Astrocyte (in vitro differentiated cells and primary cell): ENCODE results near the gene CLDN18. TPM values are rescaled to one million over a fixed set of nuclear protein-coding genes. Genes with fewer than 3 reads are reported as not detected.

Experiments
- DNase-seq: peaks from one replicate; pipeline ENCODE4 v3.0.0-alpha.2; 2010; ENCODE audit warnings: low read depth
- FAIRE-seq: peaks from 2 replicates; lab custom pipeline; 2011; peaks lifted over from hg19 to GRCh38; lab: Jason Lieb, UNC
- H2AFZ ChIP-seq: 2 replicates; pipeline ENCODE4 v1.6.0; 2012; ENCODE audit warnings: low read depth, low read length, inconsistent platforms
- H3K27ac ChIP-seq: 2 replicates; pipeline ENCODE4 v1.5.1; 2011; ENCODE audit warnings: low read depth, low read length, inconsistent platforms
- H3K27me3 ChIP-seq: 2 replicates; pipeline ENCODE4 v1.6.0; 2011; ENCODE audit warnings: low read length, inconsistent platforms; ENCODE audit not compliant: insufficient read depth
- H3K36me3 ChIP-seq: 2 replicates; pipeline ENCODE4 v1.5.1; 2011; ENCODE audit warnings: low read length, inconsistent platforms; ENCODE audit not compliant: insufficient read depth
- H3K4me1 ChIP-seq: 2 replicates; pipeline ENCODE4 v1.5.1; 2011; ENCODE audit warnings: low read length, inconsistent platforms; ENCODE audit not compliant: insufficient read depth
- H3K4me2 ChIP-seq: 2 replicates; pipeline ENCODE4 v1.6.0; 2012; ENCODE audit warnings: low read length, inconsistent platforms
- H3K4me3 ChIP-seq: 2 replicates; pipeline ENCODE4 v1.5.1; 2011; ENCODE audit warnings: low read depth, mild to moderate bottlenecking, low read length, inconsistent platforms; ENCODE audit not compliant: insufficient read depth
- H3K79me2 ChIP-seq: 2 replicates; pipeline ENCODE4 v1.6.0; 2012; ENCODE audit warnings: mild to moderate bottlenecking, low read length, inconsistent platforms; ENCODE audit not compliant: insufficient read depth
- H3K9ac ChIP-seq: 2 replicates; pipeline ENCODE4 v1.6.0; 2012; ENCODE audit warnings: mild to moderate bottlenecking, low read length, inconsistent platforms
- H3K9me3 ChIP-seq: 2 replicates; pipeline ENCODE4 v1.5.1; 2012; ENCODE audit warnings: low read depth, mild to moderate bottlenecking, low read length, inconsistent platforms; ENCODE audit not compliant: insufficient read depth
- H4K20me1 ChIP-seq: 2 replicates; pipeline ENCODE4 v1.6.0; 2012; ENCODE audit warnings: low read length, inconsistent platforms; ENCODE audit not compliant: insufficient read depth
- H3K27ac Mint-ChIP-seq: one replicate; pipeline ENCODE4 v1.8.0; 2021; ENCODE audit warnings: mild to moderate bottlenecking, mixed read lengths; ENCODE audit not compliant: unreplicated experiment
- H3K27me3 Mint-ChIP-seq: one replicate; pipeline ENCODE4 v1.8.0; 2021; ENCODE audit warnings: low read depth, mixed read lengths; ENCODE audit not compliant: unreplicated experiment
- H3K36me3 Mint-ChIP-seq: one replicate; pipeline ENCODE4 v1.8.0; 2021; ENCODE audit warnings: low read depth, mixed read lengths; ENCODE audit not compliant: unreplicated experiment
- H3K4me1 Mint-ChIP-seq: one replicate; pipeline ENCODE4 v1.8.0; 2021; ENCODE audit warnings: low read depth, mixed read lengths; ENCODE audit not compliant: unreplicated experiment
- H3K4me3 Mint-ChIP-seq: one replicate; pipeline ENCODE4 v1.8.0; 2021; ENCODE audit warnings: mild to moderate bottlenecking, moderate library complexity, mixed read lengths; ENCODE audit not compliant: unreplicated experiment
- H3K9me3 Mint-ChIP-seq: one replicate; pipeline ENCODE4 v1.8.0; 2021; ENCODE audit warnings: mild to moderate bottlenecking, mixed read lengths; ENCODE audit not compliant: unreplicated experiment
- CTCF ChIP-seq: IDR thresholded peaks from 2 replicates; pipeline ENCODE4 v1.5.1; 2011; ENCODE audit warnings: low read depth, mild to moderate bottlenecking, inconsistent platforms, low read length, moderate library complexity; ENCODE audit not compliant: insufficient read depth
- EZH2 ChIP-seq: IDR thresholded peaks from 2 replicates; pipeline ENCODE4 v1.6.1; 2012; ENCODE audit warnings: mild to moderate bottlenecking, low read length, inconsistent platforms; ENCODE audit not compliant: insufficient read depth
- total RNA-seq: library from RNA; stranded (reverse); gene quantifications from 2 replicates; pipeline ENCODE4 v1.2.1, GENCODE V29; 2021

Gene CLDN18
- total RNA-seq, 1 donor from 2014 or later = not detected

DNA sequence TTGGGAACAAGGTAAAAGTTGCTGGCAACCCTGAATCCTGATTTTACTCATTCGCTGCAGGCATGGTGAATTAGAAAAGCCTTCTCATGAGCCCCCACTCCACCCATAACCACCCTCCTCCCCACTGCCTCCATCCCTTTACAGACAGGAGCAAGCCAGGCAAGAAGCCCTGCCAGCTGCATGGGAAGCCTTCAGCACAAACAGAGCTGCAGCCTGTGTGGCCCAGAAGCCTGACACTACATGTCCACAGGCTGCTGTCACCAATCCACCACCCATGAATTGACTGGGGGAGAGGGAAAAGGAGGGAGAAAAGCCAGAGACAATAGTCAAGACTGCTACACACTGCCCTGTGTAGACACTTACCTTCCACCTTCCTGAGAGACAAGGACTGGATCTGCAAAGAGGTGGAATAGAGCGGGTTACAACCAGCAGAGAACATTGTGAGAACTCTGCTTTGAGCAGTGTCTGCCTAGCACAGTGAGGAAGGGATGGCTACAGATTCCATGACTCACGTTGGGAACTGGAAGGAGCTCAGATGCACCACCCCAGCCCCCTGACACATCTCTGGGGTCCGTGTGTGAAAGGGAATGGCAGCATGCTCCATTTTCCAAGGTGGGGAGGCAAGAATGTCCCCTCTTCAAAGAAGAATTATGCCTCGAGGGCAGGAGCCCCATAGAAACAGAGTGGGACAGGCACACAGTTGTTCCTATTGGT, 71.6 kb downstream of the CLDN18 start:
- H3K27me3 Mint-ChIP-seq = no peaks in the 10 kb centered on the region
- Histone ChIP-seq H4K20me1 (peaks cover 4% of the 10 kb centered on the region), H2AFZ (no peak overlapping the region), H3K27me3 (no peaks in the 10 kb centered on the region), H3K4me2 (peak overlapping the region; percentile 75), H3K36me3 (peaks cover 21% of the 10 kb centered on the region), H3K9ac (peak overlapping the region; percentile 77), H3K79me2 (no peaks in the 10 kb centered on the region), H3K9me3 (no peaks in the 10 kb centered on the region), H3K4me1 (peaks cover 68% of the 10 kb centered on the region), H3K27ac (peak overlapping the region; percentile 90), H3K4me3 (peak overlapping the region; percentile 41)
- H3K4me3 Mint-ChIP-seq = peak overlapping the region; percentile 74
- TF ChIP-seq EZH2 = no peak
- TF ChIP-seq CTCF = no peak
- H3K27ac Mint-ChIP-seq = peak overlapping the region; percentile 95
- H3K9me3 Mint-ChIP-seq = peaks cover 2% of the 10 kb centered on the region
- FAIRE-seq (peak; percentile 76), DNase-seq (peak; percentile 80)
- peaks cover 33% of the 10 kb centered on the region for H3K36me3 Mint-ChIP-seq
- peaks cover 56% of the 10 kb centered on the region for H3K4me1 Mint-ChIP-seq

DNA sequence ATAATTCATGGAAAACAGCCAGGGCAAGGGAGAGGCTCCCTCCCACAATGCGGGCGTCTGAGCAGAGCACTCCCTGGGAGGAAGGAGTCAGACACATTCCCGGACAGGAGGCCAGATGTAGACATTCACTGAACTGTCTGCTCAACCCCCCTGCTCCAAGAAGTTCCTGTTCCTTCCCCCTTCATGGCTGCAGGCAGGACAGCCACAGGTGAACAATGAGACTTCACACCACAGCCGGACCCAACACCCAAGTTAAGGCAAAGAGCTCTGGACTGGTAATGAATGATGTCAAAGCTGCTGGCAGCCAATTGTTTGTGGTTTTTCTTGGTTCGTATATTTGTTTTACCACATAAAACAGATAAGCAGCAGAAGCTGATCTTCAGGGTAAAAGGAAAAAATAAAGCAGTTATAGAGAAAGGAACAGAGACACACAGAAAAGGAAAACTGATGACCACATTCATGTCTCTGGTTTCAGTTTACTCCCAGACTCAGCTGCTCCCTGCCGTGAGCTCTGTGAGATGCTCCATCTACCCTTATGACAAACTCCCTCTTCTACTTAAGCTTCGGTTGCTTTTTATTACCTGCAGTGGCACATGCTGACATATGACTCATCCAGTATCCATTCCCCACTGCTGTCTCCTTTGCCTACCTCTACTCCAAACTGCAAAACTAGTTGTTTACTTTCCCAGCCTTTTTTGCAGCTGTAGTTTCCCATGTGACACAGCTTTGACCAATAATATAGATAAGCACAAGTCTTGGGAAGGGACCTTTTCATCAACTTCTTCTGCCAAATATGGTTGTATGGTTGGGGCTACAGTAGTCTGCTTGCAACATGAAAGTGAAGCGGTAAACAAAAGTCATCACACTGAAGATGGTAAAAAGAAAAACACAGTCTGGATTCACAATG, 72.4 kb downstream of the CLDN18 start:
- H3K9ac ChIP-seq = peak overlapping the region; percentile 77
- peaks cover 56% of the 10 kb centered on the region for H3K4me1 Mint-ChIP-seq
- H3K79me2 ChIP-seq = no peaks in the 10 kb centered on the region
- no peak for TF ChIP-seq EZH2
- TF ChIP-seq CTCF = no peak
- peak overlapping the region; percentile 75 for H3K4me2 ChIP-seq
- H3K27me3 Mint-ChIP-seq = no peaks in the 10 kb centered on the region
- peak overlapping the region; percentile 74 for H3K4me3 Mint-ChIP-seq
- no peak overlapping the region for H2AFZ ChIP-seq
- peaks cover 67% of the 10 kb centered on the region for H3K4me1 ChIP-seq
- no peaks in the 10 kb centered on the region for H3K27me3 ChIP-seq
- peak overlapping the region; percentile 90 for H3K27ac ChIP-seq
- H3K4me3 ChIP-seq = peak overlapping the region; percentile 41
- peaks cover 21% of the 10 kb centered on the region for H3K36me3 ChIP-seq
- DNase-seq (peak; percentile 97), FAIRE-seq (peak; percentile 41)
- peaks cover 2% of the 10 kb centered on the region for H3K9me3 Mint-ChIP-seq
- H3K36me3 Mint-ChIP-seq = peaks cover 35% of the 10 kb centered on the region
- H3K27ac Mint-ChIP-seq = peak overlapping the region; percentile 95
- H4K20me1 ChIP-seq = peaks cover 4% of the 10 kb centered on the region
- H3K9me3 ChIP-seq = no peaks in the 10 kb centered on the region
